Left ventricle myocardium inferior (tissue), 1 donor: ENCODE measurements around the gene MEPCE. TPM values are rescaled to one million over a fixed set of nuclear protein-coding genes. Genes with fewer than 3 reads are reported as not detected.
A peak's percentile ranks its signal among the peaks of the same experiment; 100 is the strongest.
"Not testable (repeated sequence)": the region's sequence is repeated elsewhere in the genome, so short reads cannot be mapped to it uniquely, and the experiment has no call there.

Experiments
- DNase-seq: peaks from one replicate; pipeline ENCODE4 v3.0.0-alpha.2; 2020
- H3K27ac ChIP-seq: fragments of 200-600 bp; replicated peaks from 2 replicates; pipeline ENCODE4 v1.8.0; 2021
- H3K27me3 ChIP-seq: fragments of 200-600 bp; 2 replicates; pipeline ENCODE4 v1.8.0; 2021; ENCODE audit warnings: low read depth
- H3K36me3 ChIP-seq: fragments of 200-600 bp; 2 replicates; pipeline ENCODE4 v1.8.0; 2021
- H3K4me1 ChIP-seq: fragments of 200-600 bp; 2 replicates; pipeline ENCODE4 v1.8.0; 2021
- H3K4me3 ChIP-seq: fragments of 200-600 bp; 2 replicates; pipeline ENCODE4 v1.8.0; 2021; ENCODE audit warnings: mild to moderate bottlenecking, moderate library complexity
- H3K9me3 ChIP-seq: fragments of 200-600 bp; replicated peaks from 2 replicates; pipeline ENCODE4 v1.8.0; 2021
- CTCF ChIP-seq: fragments of 200-600 bp; IDR thresholded peaks from 2 replicates; pipeline ENCODE4 v1.8.0; 2021; ENCODE audit warnings: antibody characterized with exemption, mild to moderate bottlenecking, borderline replicate concordance
- intact Hi-C: fragments of 100-400 bp; cut with micrococcal nuclease; formaldehyde crosslinking; loops from one replicate; pipeline ENCODE4 v1.11.0; 2022
- total RNA-seq: library from RNA; stranded (reverse); fragmentation: NEBNext Ultra II Directional; extraction: Animal tissue kit (Norgen Biotek cat#: 25700); gene quantifications from one replicate; pipeline ENCODE4 v1.2.1, GENCODE V29; 2021
- donor health status: DM: no; HTN: yes; CAD: no; lungs with severe emphysema.

The MEPCE gene
- total RNA-seq, 1 donor from 2014 or later: 23.6 TPM

GRCh38 chr7:100437150-100438100 is 7.8 kb downstream of the MEPCE start:
- Histone ChIP-seq H3K4me1 (peaks cover 39% of the 10 kb centered on the region), H3K9me3 (no peaks in the 10 kb centered on the region), H3K27ac (peak overlapping the region; percentile 95), H3K36me3 (peaks cover 23% of the 10 kb centered on the region), H3K4me3 (peak overlapping the region; percentile 93), H3K27me3 (no peaks in the 10 kb centered on the region)
- DNase-seq: no peak
- intact Hi-C loops: no loop called here
- no peak for TF ChIP-seq CTCF

GRCh38 chr7:100438172-100438571 is 8.5 kb downstream of the MEPCE start:
- DNase-seq: no peak

DNA sequence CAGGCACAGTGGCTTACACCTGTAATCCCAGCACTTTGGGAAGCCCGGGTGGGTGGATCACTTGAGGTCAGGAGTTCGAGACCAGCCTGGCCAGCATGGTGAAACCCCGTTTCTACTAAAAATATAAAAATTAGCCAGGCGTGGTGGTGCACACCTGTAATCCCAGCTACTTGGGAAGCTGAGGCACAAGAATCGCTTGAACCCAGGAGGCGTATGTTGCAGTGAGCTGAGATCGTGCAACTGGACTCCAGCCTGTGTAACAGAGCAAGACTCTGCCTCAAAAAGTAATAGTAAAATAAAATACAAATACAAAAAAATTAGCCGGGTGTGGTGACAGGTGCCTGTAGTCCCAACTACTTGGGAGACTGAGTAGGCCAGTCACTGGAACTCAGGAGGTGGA is 9.1 kb downstream of the MEPCE start:
- Histone ChIP-seq H3K36me3 (peaks cover 11% of the 10 kb centered on the region), H3K4me1 (peaks cover 29% of the 10 kb centered on the region)
- H3K9me3 ChIP-seq, intact Hi-C loops, H3K27ac ChIP-seq, H3K27me3 ChIP-seq, DNase-seq, H3K4me3 ChIP-seq: not testable (repeated sequence)

More at GRCh38 chr7:100438172-100438571, 8.5 kb downstream of the MEPCE start:
- peaks cover 32% of the 10 kb centered on the region for H3K4me1 ChIP-seq
- H3K4me3 ChIP-seq: no peak overlapping the region
- TF ChIP-seq CTCF: no peak
- H3K27ac ChIP-seq: peak overlapping the region; percentile 3
- H3K27me3 ChIP-seq: no peaks in the 10 kb centered on the region
- intact Hi-C loops: no loop called here
- peaks cover 17% of the 10 kb centered on the region for H3K36me3 ChIP-seq
- H3K9me3 ChIP-seq: no peaks in the 10 kb centered on the region

DNA sequence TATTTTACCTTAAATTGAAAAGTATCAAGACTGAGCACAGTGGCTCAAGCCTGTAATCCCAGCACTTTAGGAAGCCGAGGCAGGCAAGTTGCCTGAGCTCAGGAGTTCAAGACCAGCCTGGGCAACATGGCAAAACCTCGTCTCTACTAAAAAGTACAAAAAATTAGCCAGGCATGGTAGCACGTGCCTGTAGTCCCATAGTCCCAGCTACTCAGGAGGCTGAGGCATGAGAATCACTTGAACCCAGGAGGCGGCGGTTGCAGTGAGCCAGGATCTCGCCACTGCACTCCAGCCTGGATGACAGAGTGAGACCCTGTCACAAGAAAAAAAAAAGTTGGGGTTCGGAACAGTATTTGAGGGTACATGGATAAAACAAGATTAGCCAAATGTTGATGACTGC is 9.6 kb downstream of the MEPCE start:
- DNase-seq, H3K36me3 ChIP-seq, H3K27ac ChIP-seq, H3K4me3 ChIP-seq, intact Hi-C loops, H3K27me3 ChIP-seq, H3K9me3 ChIP-seq: not testable (repeated sequence)
- H3K4me1 ChIP-seq: peaks cover 29% of the 10 kb centered on the region

DNA sequence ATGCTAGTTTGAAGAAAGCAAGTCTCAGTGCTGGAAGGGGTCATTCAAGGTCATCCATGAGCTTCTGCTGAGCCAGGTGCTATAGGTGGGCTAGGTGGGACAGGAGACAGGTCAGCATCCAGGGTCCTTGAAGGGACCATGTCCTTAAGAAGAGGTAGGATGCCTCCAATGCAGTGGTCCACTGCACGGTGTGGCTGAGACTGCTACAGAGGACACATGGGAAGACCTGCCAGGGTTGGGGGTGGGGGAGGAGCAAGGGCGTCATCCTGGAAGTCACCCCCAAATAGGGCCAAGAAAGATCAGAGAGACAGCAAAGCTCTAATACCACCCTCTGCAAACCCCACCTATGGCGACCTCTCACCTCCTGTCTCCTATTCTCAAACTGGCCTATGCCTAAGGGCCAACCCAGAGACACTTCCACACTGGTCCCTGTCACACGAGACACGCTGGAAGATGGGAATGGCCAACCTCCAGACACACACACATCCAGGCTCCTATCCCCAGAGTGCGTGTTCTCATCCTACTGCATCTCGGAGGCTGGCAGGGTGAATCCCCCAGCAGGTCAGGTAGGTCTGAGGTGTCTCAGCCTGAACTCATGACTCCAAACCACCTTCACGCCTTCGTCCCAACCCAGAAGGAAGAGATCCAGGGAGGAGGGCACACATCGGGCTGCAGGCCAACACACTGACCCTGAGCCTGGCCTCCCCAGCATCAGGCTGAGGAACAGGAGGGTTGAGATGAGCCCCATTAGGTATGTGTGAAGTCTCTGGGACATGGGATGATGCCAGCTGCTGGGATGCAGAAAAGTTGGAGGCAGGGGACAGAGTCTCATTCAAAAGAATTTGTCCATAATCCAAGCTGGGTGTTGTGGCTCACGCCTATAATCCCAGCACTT is 12.3 kb downstream of the MEPCE start:
- Histone ChIP-seq H3K9me3 (no peaks in the 10 kb centered on the region), H3K4me3 (no peak overlapping the region), H3K36me3 (no peaks in the 10 kb centered on the region), H3K27me3 (no peaks in the 10 kb centered on the region), H3K27ac (no peak overlapping the region), H3K4me1 (peaks cover 23% of the 10 kb centered on the region)
- no peak for TF ChIP-seq CTCF
- no peak for DNase-seq
- intact Hi-C loops: no loop called here

DNA sequence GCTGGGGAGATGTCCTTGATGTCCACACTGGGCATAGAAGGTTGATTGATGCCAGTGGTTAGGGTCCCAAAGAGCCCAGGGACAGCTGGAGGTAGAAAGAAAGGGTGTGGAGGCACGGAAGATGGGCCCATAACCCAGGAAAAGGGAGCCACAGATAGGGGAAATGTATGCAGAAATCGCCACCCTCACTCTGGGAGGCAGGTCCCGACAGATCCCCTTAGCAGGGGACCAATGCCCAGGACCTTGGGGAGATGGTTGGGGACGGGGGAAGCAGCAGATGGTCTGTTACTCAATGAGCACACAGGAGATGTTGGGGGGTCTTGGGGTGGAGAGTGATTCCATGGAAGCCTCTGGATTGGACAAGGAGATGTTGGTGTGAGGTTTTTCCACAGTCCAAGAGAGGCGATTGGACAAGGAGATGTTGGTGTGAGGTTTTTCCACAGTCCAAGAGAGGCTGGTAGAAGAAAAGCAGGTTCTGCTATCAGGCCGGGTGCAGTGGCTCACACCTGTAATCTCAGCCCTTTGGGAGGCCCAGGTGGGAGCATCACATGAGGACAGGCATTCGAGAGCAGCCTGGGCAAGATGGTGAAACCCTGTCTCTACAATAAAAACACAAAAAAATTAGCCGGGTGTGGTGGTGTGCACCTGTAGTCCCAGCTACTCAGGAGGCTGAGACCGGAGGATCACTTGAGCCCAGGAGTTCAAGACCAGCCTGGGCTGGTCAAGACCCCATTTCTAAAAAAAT is 13.6 kb downstream of the MEPCE start:
- Histone ChIP-seq H3K27ac (peak overlapping the region; percentile 85), H3K4me1 (peaks cover 22% of the 10 kb centered on the region), H3K27me3 (no peaks in the 10 kb centered on the region), H3K4me3 (no peak overlapping the region), H3K9me3 (no peaks in the 10 kb centered on the region), H3K36me3 (no peaks in the 10 kb centered on the region)
- intact Hi-C loops: no loop called here
- no peak for TF ChIP-seq CTCF
- no peak for DNase-seq
